ENCODE data around the gene DTHD1.

DNA sequence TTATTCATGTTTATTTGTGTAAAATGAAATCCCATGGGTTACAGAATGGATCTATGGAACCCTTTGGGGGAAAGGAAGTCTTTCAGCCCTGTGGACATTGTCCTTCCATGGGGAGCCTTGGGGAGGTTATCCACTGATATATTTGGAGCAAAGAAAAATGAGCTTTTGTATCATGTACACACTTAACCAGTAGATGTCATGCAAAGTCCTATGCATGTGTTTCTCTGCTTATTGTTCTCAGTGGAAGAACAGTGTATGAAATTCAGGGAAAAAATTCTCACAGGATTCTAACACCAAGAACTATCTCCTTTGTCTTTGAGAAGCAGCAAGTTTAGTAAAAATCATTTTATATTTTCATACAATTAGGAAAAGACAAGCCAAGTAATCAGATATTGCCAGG, 105.3 kb downstream of the DTHD1 start:
- TF ChIP-seq, protein P1, sequence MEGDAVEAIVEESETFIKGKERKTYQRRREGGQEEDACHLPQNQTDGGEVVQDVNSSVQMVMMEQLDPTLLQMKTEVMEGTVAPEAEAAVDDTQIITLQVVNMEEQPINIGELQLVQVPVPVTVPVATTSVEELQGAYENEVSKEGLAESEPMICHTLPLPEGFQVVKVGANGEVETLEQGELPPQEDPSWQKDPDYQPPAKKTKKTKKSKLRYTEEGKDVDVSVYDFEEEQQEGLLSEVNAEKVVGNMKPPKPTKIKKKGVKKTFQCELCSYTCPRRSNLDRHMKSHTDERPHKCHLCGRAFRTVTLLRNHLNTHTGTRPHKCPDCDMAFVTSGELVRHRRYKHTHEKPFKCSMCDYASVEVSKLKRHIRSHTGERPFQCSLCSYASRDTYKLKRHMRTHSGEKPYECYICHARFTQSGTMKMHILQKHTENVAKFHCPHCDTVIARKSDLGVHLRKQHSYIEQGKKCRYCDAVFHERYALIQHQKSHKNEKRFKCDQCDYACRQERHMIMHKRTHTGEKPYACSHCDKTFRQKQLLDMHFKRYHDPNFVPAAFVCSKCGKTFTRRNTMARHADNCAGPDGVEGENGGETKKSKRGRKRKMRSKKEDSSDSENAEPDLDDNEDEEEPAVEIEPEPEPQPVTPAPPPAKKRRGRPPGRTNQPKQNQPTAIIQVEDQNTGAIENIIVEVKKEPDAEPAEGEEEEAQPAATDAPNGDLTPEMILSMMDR (IDR thresholded peaks at IDR 0.05; ENCODE audit: insufficient read depth, low read depth, low read length) = no peak
- TF ChIP-seq EZH2 (IDR thresholded peaks at IDR 0.05; ENCODE audit: insufficient read depth, low read length) = no peak

All from astrocyte (in vitro differentiated cells and primary cell).